ACC112 (cell line): ENCODE data around the gene PLK3.
A peak's percentile ranks its signal among the peaks of the same experiment; 100 is the strongest.
"Not testable (repeated sequence)": the region's sequence is repeated elsewhere in the genome, so short reads cannot be mapped to it uniquely, and the experiment has no call there.

Source experiments
- H2AFZ ChIP-seq: fragments of 200-600 bp; sonication (generic); one replicate; pipeline ENCODE4 v1.6.0; 2017; ENCODE audit warnings: antibody characterized with exemption, low read length; ENCODE audit not compliant: unreplicated experiment
- H3K27ac ChIP-seq: fragments of 200-600 bp; sonication (generic); 2 replicates; pipeline ENCODE4 v1.5.1; 2014; ENCODE audit warnings: low read depth, mild to moderate bottlenecking, antibody characterized with exemption, low read length, moderate library complexity
- H3K27me3 ChIP-seq: fragments of 200-600 bp; sonication (generic); 2 replicates; pipeline ENCODE4 v1.6.1; 2014; ENCODE audit warnings: mild to moderate bottlenecking, antibody characterized with exemption, low read length, moderate library complexity, mixed read lengths; ENCODE audit not compliant: insufficient read depth
- H3K36me3 ChIP-seq: fragments of 200-600 bp; sonication (generic); 2 replicates; pipeline ENCODE4 v1.6.1; 2016; ENCODE audit warnings: mild to moderate bottlenecking, antibody characterized with exemption, low read length, moderate library complexity, mixed read lengths; ENCODE audit not compliant: insufficient read depth
- H3K4me1 ChIP-seq: fragments of 200-600 bp; sonication (generic); one replicate; pipeline ENCODE4 v1.6.1; 2016; ENCODE audit warnings: low read length, mixed read lengths; ENCODE audit not compliant: insufficient read depth, unreplicated experiment, control insufficient read depth
- H3K4me3 ChIP-seq: fragments of 200-600 bp; sonication (generic); 2 replicates; pipeline ENCODE4 v1.5.1; 2014; ENCODE audit warnings: mild to moderate bottlenecking, low read depth, low read length
- H3K79me2 ChIP-seq: fragments of 200-600 bp; sonication (generic); one replicate; pipeline ENCODE4 v1.6.0; 2016; ENCODE audit warnings: low read length; ENCODE audit not compliant: control insufficient read depth, unreplicated experiment, insufficient read depth

The PLK3 gene

GRCh38 chr1:44787506-44787905, 12.7 kb upstream of the PLK3 start:
- Histone ChIP-seq H3K27me3 (no peaks in the 10 kb centered on the region), H3K4me3 (no peak overlapping the region), H3K27ac (no peak overlapping the region), H3K79me2 (no peaks in the 10 kb centered on the region), H3K36me3 (no peaks in the 10 kb centered on the region), H3K4me1 (peaks cover 12% of the 10 kb centered on the region), H2AFZ (no peak overlapping the region)

DNA sequence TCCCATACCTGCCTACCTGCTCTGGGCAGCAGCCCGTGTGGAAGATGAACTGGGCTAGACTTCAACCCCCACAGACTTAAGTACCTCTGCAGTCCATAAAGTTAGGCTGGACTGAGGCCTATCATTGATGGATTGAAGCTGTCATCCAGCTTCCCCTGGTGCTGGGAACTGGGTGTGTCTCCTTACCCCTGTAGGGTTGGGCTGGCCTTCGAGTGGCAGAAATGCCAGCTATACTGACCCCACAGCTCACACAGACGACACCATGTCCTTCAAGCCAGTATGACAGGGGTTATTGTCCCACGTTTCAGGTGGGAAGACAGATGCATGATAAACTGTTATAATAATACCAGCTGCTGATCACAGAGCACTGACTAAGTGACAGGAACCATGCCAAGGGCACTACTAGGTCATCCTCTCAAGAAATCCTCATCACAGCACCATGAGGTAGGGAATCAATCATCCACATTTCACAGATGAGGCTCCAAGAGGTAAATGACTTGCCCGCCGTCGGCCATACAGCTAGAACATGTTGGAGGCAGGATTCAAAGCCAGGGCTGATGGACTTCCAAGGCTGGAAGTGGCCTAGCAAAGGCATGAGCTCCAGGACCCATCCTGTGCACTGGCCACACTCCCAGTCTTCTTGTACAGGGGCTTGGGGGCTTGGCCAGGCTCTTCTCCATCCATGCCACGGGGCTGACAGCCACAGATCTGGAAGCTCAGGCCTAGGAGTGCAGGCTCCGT, 11.9 kb upstream of the PLK3 start, which contains the start of gene BEST4:
TSS of gene BEST4 (minus strand) at position 51 of the 741 bp plus-strand sequence. CDS start 465 bp downstream, outside the sequence.
- Histone ChIP-seq H3K4me3 (no peak within 1 kb of the TSS), H3K4me1 (peaks cover 12% of the 10 kb centered on the region), H2AFZ (no peak within 1 kb of the TSS), H3K36me3 (no peaks in the 10 kb centered on the region), H3K27ac (no peak within 1 kb of the TSS), H3K27me3 (no peaks in the 10 kb centered on the region), H3K79me2 (no peaks in the 10 kb centered on the region)

DNA sequence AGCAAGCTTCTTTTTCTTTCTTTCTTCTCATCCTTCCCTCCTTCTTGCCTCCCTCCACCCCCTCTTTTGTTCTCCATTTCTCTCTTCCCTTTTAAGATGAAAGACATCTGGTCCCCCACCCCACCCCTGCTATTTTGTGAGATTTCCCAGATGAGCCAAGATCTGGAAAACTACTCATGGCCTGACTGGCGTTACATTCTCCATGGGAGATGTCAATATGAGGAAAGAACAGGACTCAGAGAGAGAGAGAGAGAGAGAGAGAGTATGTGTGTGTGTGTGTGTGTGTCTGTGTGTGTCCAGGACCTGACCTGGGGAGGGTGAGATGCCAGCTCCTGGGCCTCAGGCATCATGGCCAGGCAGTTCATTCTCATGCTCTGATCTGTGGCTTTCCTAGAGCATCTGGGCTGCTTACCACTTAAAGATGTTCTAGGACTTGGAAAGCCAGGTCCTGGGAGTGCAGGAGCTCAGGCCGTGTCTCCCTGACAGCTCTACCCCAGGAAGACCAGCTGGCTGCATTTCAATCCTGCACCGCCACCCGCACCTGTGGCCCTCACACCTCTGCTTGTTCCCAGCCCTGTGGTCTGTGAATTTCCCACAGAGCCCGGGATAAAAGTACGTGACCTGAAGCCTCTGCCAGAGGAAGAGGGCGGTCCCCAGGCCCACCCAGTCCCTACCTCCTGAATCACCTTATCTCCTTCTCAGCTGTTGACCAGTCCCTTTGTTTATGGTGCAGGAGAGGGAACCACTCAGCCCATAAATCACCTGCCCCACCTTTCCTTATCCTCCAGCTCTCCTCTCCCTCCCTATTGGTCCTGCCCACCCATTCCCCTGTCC, 9.0 kb upstream of the PLK3 start:
- H3K79me2 ChIP-seq, result no peaks in the 10 kb centered on the region
- H3K36me3 ChIP-seq, result no peaks in the 10 kb centered on the region
- no peak overlapping the region for H2AFZ ChIP-seq
- no peak overlapping the region for H3K4me3 ChIP-seq
- H3K4me1 ChIP-seq, result no peaks in the 10 kb centered on the region
- H3K27me3 ChIP-seq, result no peaks in the 10 kb centered on the region
- no peak overlapping the region for H3K27ac ChIP-seq

DNA sequence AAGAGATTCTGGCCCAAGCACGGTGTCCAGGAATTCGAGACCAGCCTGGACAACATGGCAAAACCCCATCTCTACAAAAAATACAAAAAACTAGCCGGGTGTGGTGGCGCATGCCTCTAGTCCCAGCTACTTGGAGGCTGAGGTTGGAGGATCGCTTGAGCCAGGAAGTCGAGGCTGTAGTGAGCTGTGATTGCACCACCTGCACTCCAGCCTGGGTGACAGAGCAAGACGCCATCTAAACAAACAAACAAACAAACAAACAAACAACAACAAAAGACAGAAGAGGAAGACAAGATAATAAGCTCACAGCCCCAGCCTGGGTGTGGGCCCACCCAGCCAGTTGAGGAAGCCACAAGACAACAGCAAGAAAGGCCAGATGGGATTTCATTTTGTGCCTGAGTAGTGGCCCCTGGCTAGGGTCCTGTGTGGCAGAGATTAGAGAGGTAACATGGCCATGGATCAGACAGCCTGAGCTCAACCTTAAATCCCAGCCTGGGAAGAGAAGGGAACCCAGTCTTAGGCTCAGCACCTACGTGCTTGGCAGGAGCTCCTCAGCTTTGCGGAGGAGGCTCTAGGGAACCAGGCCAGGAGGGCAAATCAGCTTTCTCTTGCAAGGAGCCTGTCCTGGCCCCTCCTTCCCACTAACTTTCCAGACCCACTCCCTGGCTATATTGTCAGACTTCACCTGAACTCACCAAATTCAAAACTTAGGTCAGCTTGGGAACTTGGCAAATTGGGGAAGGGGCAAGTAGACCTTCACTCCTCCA, 7.3 kb upstream of the PLK3 start:
- Histone ChIP-seq H3K79me2 (no peaks in the 10 kb centered on the region), H3K36me3 (no peaks in the 10 kb centered on the region), H2AFZ (no peak overlapping the region), H3K27ac (no peak overlapping the region), H3K4me1 (no peaks in the 10 kb centered on the region), H3K4me3 (no peak overlapping the region), H3K27me3 (no peaks in the 10 kb centered on the region)

GRCh38 chr1:44797886-44798285, 2.3 kb upstream of the PLK3 start:
- H3K27ac ChIP-seq, H2AFZ ChIP-seq, H3K27me3 ChIP-seq, H3K4me3 ChIP-seq, H3K36me3 ChIP-seq: not testable (repeated sequence)
- Histone ChIP-seq H3K79me2 (peaks cover 25% of the 10 kb centered on the region), H3K4me1 (peaks cover 17% of the 10 kb centered on the region)

- no peak overlapping the region; the same call in 1 of the 2 replicates for H3K27ac ChIP-seq
- peaks cover 7% of the 10 kb centered on the region; the same call in 1 of the 2 replicates for H3K36me3 ChIP-seq
- no peak overlapping the region for H2AFZ ChIP-seq
- H3K4me1 ChIP-seq, result peaks cover 25% of the 10 kb centered on the region
- no peak overlapping the region for H3K4me3 ChIP-seq
- H3K79me2 ChIP-seq, result peaks cover 33% of the 10 kb centered on the region
- no peaks in the 10 kb centered on the region for H3K27me3 ChIP-seq
Measured at GRCh38 chr1:44798481-44799365, 1.5 kb upstream of the PLK3 start.

DNA sequence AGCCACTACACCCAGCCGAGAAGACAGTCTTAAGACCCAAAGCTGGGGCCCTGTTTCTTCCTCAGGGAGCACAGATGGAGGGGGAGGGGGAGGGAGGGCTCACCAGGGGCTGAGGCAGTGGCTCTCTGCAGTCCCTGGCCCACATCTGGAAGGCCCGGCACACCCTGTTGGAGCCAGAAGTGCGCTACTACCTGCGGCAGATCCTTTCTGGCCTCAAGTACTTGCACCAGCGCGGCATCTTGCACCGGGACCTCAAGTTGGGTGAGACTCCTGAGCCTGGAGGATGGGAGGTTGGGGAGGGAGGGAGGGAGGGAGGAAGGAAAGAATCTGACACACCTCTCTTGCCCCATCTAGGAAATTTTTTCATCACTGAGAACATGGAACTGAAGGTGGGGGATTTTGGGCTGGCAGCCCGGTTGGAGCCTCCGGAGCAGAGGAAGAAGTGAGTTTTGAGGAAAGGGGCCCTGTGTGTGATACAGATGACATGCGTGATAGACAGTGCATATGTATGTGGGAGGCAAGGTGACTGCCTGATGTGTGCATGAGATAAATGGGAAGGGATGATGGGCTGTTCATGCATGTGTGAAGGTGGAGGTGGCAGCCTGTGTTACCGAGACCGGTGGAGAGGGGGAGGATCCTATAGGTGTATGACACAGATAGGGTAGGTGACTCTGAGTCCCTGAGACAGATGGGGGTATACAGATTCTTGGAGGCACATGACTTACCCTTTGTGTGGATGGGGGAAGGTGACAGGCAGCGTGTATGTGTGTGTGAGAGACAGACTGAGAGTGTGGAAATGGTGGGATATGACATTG, 1.5 kb downstream of the PLK3 start:
- no peak overlapping the region for H2AFZ ChIP-seq
- peaks cover 24% of the 10 kb centered on the region; the same call in 1 of the 2 replicates for H3K36me3 ChIP-seq
- H3K79me2 ChIP-seq, result peaks cover 33% of the 10 kb centered on the region
- H3K4me1 ChIP-seq, result peaks cover 42% of the 10 kb centered on the region
- H3K27me3 ChIP-seq, result no peaks in the 10 kb centered on the region
- peak overlapping the region; percentile 95 for H3K4me3 ChIP-seq
- H3K27ac ChIP-seq, result peak overlapping the region; percentile 53; the same call in 1 of the 2 replicates

GRCh38 chr1:44802306-44803061, 2.3 kb downstream of the PLK3 start:
- H2AFZ ChIP-seq, result no peak overlapping the region
- peak overlapping the region; percentile 53; the same call in 1 of the 2 replicates for H3K27ac ChIP-seq
- H3K36me3 ChIP-seq, result peaks cover 24% of the 10 kb centered on the region; the same call in 1 of the 2 replicates
- H3K27me3 ChIP-seq, result no peaks in the 10 kb centered on the region
- peaks cover 33% of the 10 kb centered on the region for H3K79me2 ChIP-seq
- H3K4me3 ChIP-seq, result peak overlapping the region; percentile 95
- peaks cover 46% of the 10 kb centered on the region for H3K4me1 ChIP-seq

DNA sequence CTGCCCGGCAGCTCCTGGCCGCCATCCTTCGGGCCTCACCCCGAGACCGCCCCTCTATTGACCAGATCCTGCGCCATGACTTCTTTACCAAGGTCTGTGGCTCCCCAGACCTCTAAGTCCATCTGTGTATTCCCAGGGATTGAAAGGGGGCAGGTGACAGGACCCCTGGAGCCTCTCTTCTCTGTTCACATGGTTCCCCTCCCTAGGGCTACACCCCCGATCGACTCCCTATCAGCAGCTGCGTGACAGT, 2.8 kb downstream of the PLK3 start:
- H3K79me2 ChIP-seq, result peaks cover 33% of the 10 kb centered on the region
- peak overlapping the region; percentile 22; the same call in 1 of the 2 replicates for H3K27ac ChIP-seq
- H3K4me3 ChIP-seq, result peak overlapping the region; percentile 95; the same call in 1 of the 2 replicates
- H3K27me3 ChIP-seq, result no peaks in the 10 kb centered on the region
- H3K36me3 ChIP-seq, result peaks cover 24% of the 10 kb centered on the region; the same call in 1 of the 2 replicates
- H3K4me1 ChIP-seq, result peaks cover 49% of the 10 kb centered on the region
- H2AFZ ChIP-seq, result no peak overlapping the region
